Thoracic aorta (tissue), 2 donors: ENCODE data around the gene GPATCH3. TPM values are rescaled to one million over a fixed set of nuclear protein-coding genes. Genes with fewer than 3 reads are reported as not detected.

Source experiments
- ATAC-seq: fragments of 150-250 bp; one replicate; pipeline ENCODE4 v1.8.0; 2017; ENCODE audit warnings: low read depth; ENCODE audit not compliant: insufficient number of reproducible peaks, low FRiP score
- DNase-seq: peaks from one replicate; pipeline ENCODE4 v3.0.0-alpha.2; 2020; ENCODE audit warnings: low spot score
- H3K27ac ChIP-seq, 2 donors: fragments of 200-600 bp; sonication (generic); 1 replicate in 1 of 2; 2 replicates in 1 of 2; pipeline ENCODE4 v1.5.1; 2016; ENCODE audit warnings: mild to moderate bottlenecking in 2 of 2, moderate library complexity in 2 of 2
- H3K27me3 ChIP-seq: fragments of 200-600 bp; sonication (generic); replicated peaks from 2 replicates; pipeline ENCODE4 v1.6.0; 2016; ENCODE audit warnings: mild to moderate bottlenecking; ENCODE audit not compliant: insufficient read depth
- H3K36me3 ChIP-seq: fragments of 200-600 bp; sonication (generic); one replicate; pipeline ENCODE4 v1.5.1; 2016
- H3K4me1 ChIP-seq, 2 donors: fragments of 200-600 bp; sonication (generic); 1 replicate in 1 of 2; 2 replicates in 1 of 2; pipeline versions ENCODE4 v1.5.1 to v1.6.0; 2016; ENCODE audit warnings: low read depth in 2 of 2, mild to moderate bottlenecking in 1 of 2; ENCODE audit not compliant: control insufficient read depth in 1 of 2
- H3K4me3 ChIP-seq: fragments of 200-600 bp; sonication (generic); 2 replicates; pipeline ENCODE4 v1.5.1; 2016; ENCODE audit warnings: mild to moderate bottlenecking
- H3K9me3 ChIP-seq: fragments of 200-600 bp; sonication (generic); 2 replicates; pipeline ENCODE4 v1.5.1; 2016
- total RNA-seq, 2 donors: library from RNA; depleted of rRNA; stranded (reverse); fragments of >200 nt; gene quantifications; one replicate each; pipeline versions ENCODE4 v1.1.0 to v1.2.3, GENCODE V29; 2016
- TF ChIP-seq, protein P1 (sequence below): fragments of 200-600 bp; sonication (generic); IDR thresholded peaks from one replicate; pipeline ENCODE4 v1.5.1; 2019; ENCODE audit warnings: antibody characterized with exemption

The GPATCH3 gene
- total RNA-seq, 2 donors from 2014 or later, result 10.3 to 11.8 TPM

DNA sequence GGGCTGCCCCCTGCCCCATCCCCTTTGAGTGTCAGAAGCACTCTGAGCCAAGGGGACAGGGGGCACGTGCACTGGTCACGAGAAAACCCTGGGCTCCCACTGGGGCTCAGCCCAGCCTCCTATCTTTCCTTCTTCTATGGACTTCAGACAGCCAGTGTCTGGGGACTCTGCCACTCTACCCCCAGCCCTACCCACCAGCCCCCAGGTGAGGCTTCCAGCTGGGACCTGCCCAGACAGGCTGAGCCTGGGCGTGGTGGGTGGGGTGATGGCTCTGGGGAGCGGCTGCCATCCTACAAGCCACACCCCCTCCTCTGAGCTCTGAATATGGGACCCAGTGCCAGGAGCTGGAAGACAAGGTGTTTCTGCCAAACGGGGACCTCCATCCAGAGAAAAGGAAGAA lies 45.4 kb downstream of the GPATCH3 start:
- Histone ChIP-seq H3K9me3 (no peaks in the 10 kb centered on the region), H3K27ac (no peak overlapping the region), H3K4me1 (no peaks in the 10 kb centered on the region), H3K27me3 (no peaks in the 10 kb centered on the region), H3K36me3 (peaks cover 23% of the 10 kb centered on the region), H3K4me3 (no peak overlapping the region)
- TF ChIP-seq, protein P1, sequence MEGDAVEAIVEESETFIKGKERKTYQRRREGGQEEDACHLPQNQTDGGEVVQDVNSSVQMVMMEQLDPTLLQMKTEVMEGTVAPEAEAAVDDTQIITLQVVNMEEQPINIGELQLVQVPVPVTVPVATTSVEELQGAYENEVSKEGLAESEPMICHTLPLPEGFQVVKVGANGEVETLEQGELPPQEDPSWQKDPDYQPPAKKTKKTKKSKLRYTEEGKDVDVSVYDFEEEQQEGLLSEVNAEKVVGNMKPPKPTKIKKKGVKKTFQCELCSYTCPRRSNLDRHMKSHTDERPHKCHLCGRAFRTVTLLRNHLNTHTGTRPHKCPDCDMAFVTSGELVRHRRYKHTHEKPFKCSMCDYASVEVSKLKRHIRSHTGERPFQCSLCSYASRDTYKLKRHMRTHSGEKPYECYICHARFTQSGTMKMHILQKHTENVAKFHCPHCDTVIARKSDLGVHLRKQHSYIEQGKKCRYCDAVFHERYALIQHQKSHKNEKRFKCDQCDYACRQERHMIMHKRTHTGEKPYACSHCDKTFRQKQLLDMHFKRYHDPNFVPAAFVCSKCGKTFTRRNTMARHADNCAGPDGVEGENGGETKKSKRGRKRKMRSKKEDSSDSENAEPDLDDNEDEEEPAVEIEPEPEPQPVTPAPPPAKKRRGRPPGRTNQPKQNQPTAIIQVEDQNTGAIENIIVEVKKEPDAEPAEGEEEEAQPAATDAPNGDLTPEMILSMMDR, result no peak
- ATAC-seq (no peak), DNase-seq (no peak)

DNA sequence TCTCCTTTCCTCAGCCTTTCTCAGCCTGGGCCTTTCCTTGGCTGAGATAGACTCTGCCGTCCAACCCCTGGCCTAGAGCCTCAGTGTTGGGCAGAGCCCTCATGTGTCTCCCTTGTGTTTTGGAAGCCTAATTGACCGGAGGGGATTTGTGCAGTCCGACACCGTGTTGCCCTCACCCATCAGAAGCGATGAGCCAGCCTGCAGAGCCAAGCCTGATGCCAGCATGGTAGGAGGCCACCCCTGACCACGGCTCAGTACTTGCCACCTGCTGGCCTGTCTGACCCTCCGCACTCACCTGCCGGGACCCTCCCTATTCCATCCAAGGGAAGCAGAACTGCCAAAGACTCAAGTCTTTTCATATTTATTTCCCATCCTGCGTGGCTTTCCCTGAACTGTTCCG lies 46.7 kb downstream of the GPATCH3 start:
- Histone ChIP-seq H3K27me3 (no peaks in the 10 kb centered on the region), H3K4me1 (no peaks in the 10 kb centered on the region), H3K4me3 (no peak overlapping the region), H3K27ac (no peak overlapping the region), H3K36me3 (peaks cover 23% of the 10 kb centered on the region), H3K9me3 (no peaks in the 10 kb centered on the region)
- ATAC-seq (peak; percentile 7), DNase-seq (no peak)
- TF ChIP-seq, protein P1, result no peak

DNA sequence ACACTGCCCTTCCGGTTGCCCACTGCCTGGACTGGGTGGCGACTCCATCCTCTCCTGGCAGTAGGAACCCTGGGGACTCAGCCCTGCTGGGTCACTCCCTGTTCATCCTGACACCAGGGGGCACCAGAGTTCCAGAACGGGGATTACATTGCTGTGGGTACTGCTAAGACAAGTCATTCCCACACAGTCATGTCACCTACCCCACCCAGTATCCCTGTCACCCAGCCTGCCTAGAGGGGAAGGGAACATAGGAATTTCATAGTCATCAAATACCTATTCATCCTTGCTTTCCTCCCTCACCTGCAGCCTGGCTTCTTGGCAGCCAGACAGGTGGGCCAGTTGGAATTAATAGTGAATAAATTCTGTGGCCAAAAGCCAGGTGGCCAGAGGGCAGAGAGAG lies 47.1 kb downstream of the GPATCH3 start:
- no peaks in the 10 kb centered on the region for H3K4me1 ChIP-seq
- peaks cover 23% of the 10 kb centered on the region for H3K36me3 ChIP-seq
- no peak overlapping the region for H3K27ac ChIP-seq
- no peak overlapping the region for H3K4me3 ChIP-seq
- DNase-seq (peak; percentile 83), ATAC-seq (peak; percentile 87)
- no peaks in the 10 kb centered on the region for H3K27me3 ChIP-seq
- TF ChIP-seq, protein P1, result peak; percentile 86
- no peaks in the 10 kb centered on the region for H3K9me3 ChIP-seq

DNA sequence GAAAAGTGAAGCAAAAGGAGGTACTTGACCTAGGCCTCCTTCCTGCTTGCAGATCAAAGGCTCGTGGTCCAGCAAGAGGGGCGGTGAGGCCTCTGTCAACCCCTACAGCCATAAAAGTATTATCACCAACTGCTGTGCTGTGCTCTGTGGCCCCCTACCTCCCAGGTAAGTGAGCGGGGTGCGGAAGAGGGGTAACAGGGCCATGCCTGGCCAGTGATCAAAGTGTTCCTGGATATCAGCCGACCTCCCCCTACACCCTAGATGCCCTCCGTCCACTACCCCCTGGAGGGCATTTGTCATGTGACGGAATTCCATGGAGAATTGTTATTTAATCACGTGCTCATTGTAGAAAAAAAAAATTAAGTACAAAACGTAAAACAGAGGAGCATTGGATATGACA lies 47.6 kb downstream of the GPATCH3 start:
- Histone ChIP-seq H3K4me1 (no peaks in the 10 kb centered on the region), H3K36me3 (peaks cover 26% of the 10 kb centered on the region), H3K4me3 (no peak overlapping the region), H3K27me3 (no peaks in the 10 kb centered on the region), H3K27ac (no peak overlapping the region), H3K9me3 (no peaks in the 10 kb centered on the region)
- no peak for ATAC-seq
- DNase-seq, result no peak
- TF ChIP-seq, protein P1, result no peak

DNA sequence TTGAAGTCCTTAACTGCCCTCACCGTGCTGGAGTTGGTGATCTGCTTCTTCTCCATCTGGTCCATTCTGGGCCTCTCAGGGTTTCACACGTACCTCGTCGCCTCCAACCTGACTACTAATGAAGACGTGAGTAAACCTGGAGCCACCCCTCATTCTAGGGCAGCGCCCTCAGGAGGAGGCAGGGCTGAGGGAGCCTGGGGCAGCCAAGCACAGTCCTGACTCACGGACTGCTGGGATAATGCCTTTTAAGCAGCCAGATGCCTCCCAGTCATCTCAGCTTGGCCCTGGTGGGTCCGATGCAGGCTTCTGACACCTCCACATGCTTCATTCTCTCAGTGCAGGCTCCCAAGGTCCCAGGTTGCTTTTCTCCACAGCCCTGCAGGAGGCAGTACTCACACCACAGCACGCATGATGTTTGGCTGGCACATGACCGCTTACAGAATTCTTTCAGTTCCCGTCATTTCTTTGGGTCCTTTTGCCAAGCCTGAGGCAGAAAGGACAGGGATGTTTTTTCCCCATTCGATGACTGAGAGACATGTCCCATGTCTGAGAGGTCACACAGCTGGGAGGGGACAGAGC lies 49.1 kb downstream of the GPATCH3 start:
- Histone ChIP-seq H3K36me3 (peaks cover 34% of the 10 kb centered on the region), H3K9me3 (no peaks in the 10 kb centered on the region), H3K4me3 (no peak overlapping the region), H3K4me1 (no peaks in the 10 kb centered on the region), H3K27ac (no peak overlapping the region), H3K27me3 (no peaks in the 10 kb centered on the region)
- DNase-seq, result no peak
- no peak for ATAC-seq
- TF ChIP-seq, protein P1, result no peak
